ENCODE results near the gene USH1G.
"Not testable (repeated sequence)": the region's sequence is repeated elsewhere in the genome, so short reads cannot be mapped to it uniquely, and the experiment has no call there.

The USH1G gene

GRCh38 chr17:74875155-74875976 lies 47.7 kb downstream of the USH1G start:
- DNase-seq (ENCODE audit: low read depth, low spot score) = no peak

DNA sequence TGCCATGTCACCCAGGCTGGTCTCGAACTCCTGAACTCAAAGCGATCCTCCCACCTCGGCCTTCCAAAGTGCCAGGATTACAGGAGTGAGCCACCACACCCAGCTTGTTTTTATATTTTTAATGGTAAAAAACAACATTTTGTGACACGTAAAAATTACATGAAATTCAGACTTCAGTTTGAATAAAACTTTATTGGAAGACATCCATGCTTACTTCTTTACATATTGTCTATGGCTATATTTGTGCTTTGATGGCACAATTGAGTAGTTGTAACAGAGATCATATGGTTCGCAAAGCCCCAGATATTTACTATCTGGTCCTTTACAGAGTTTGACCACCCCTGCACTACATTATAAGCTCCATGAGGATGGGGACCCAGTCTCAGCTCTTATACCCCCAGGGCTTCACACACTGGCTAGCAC lies 48.4 kb downstream of the USH1G start:
- no peak for DNase-seq (ENCODE audit: low read depth, low spot score)

GRCh38 chr17:74873874-74874614 lies 49.0 kb downstream of the USH1G start:
- DNase-seq (ENCODE audit: low read depth, low spot score) = no peak

GRCh38 chr17:74873037-74873873 lies 49.8 kb downstream of the USH1G start:
- peak; percentile 99 for DNase-seq (ENCODE audit: low read depth, low spot score)

DNA sequence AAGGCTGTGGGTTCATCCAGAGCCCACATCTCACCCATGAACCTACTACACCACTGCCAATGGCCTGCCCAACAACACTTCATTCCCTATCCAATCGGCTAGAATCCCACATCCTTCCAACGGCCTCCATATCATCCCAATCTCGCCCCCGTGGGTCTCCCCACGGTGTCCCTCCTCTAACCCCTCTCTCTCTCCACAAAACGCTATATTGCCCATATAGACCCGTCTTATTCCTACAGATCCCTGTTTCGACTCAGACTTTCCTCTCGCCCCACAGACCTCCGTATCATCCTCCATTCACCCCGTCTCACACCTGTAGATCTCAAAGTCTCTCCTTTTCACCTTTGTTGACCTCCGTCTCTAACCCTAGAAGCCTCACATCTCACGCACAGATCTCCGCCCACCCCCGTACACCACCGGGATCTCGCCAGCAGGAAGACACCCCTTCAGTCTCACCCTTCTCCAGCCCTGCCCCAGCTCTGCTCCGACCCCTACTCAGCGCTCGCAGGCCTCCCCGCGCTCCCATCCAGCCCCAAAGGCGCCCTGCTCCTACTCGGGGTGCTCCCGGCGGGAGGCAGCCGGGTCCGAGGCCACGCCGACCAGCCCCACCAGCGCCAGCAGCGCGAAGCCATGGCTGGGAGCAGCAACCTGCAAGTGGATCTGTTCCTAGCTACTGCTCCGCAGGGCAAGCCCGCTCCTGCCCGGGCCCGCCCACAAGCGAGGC lies 50.6 kb downstream of the USH1G start, which contains the start of gene FDXR:
TSS of gene FDXR (minus strand) at position 682 of the 724 bp plus-strand sequence. CDS start at position 632, 50 bp downstream.
- no peak for DNase-seq (ENCODE audit: low read depth, low spot score)

DNA sequence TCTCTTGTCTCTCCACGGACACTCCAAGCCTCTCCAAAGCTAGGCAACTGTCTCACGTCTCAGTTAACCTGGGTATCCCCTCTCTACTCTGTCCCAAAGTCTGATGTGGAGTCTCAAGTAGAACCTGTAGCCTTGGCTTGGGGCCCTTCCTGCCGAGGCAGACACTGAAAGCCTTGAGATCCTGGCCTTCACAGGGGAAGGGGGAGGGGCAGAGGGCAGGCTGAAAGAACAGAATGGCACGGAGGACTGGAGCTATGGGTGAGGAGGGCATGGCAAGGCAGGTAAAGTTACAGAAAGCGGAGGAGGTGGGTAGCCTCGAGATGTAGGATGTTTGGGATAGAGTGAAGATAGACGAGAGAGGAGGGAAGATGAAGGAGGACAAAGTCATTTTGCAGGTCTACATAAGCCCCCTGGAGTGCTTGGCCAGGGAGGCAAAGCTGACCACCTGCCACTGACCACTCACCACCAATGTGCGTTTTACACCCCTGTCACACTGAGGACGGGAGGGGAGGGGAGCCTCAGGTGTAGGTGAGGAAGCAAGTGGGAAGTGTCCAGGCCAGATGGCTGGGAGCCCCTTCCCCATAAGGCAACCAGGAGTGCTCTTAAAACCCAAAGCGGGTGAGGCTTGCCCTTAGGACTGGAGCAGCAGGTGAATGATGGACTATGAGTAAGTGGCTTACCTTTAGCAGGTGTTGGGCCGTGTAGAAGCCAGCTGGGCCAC lies 51.5 kb downstream of the USH1G start:
- no peak for DNase-seq (ENCODE audit: low read depth, low spot score)

DNA sequence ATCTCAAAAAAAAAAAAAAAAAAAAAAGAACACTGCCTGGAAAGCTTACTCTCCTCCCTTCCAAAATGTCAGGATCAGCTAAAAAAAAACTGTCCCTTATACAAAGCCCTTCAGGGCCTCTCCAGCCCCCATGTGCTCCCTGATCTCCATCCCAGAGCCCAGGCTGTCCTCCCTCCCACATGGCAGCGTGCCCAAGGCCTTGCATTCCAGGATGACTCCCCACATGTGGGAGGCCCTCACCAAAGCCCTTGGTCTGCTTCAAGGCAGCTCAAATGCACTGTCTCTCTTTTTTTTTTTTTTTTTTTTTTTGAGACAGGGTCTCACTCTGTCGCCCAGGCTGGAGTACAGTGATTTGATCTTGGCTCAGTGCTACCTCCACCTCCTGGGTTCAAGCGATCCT lies 52.5 kb downstream of the USH1G start:
- no peak for DNase-seq (ENCODE audit: low read depth, low spot score)

GRCh38 chr17:74870028-74870427 lies 53.0 kb downstream of the USH1G start:
- not testable (repeated sequence) for DNase-seq (ENCODE audit: low read depth, low spot score)

- no peak for DNase-seq (ENCODE audit: low read depth, low spot score)
Observed at GRCh38 chr17:74868908-74869255, 54.2 kb downstream of the USH1G start.

DNA sequence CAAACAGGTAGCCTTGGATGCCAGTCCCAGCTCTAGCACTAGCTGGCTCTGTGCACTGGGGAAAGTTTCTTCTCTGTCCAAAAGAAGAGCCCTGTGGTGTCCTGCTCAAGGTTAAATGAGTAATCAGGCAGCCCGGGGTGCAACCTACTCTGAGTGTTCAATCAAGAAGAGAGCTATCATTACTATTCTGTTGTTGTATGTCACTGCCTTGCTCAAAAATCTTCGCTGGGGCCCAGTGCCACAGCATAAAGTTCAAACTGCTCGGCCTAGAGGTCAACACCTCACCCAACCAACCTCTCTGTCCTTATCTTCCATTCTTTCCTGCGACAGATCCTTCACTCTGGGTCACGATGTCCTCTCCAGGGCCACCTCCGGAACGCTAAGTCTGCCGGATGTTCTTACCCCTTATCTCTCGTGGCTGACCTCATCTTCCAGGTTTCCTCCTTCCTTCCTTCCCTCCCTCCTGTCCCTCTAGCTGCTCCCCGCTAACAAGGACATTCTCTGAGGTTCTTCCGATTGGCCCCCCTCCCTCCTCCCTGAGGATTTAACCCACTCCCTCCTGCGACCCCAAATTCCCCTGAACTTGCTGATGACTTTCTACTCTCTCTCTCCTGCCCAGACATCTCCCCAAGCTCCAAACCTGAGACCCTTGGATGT lies 54.7 kb downstream of the USH1G start:
- no peak for DNase-seq (ENCODE audit: low read depth, low spot score)

- DNase-seq (ENCODE audit: low read depth, low spot score) = no peak
Observed at GRCh38 chr17:74866198-74866835, 56.7 kb downstream of the USH1G start.
